Liver (tissue), 9 donors: Measurements from ENCODE around the gene CDH15. TPM values are rescaled to one million over a fixed set of nuclear protein-coding genes. Genes with fewer than 3 reads are reported as not detected.

Experiments
- DNase-seq: peaks from one replicate; pipeline ENCODE4 v3.0.0-alpha.2; 2017; ENCODE audit warnings: low spot score
- H3K27ac ChIP-seq, 2 donors: one replicate each; pipeline ENCODE4 v1.7.0; 2013; ENCODE audit warnings: inconsistent platforms in 2 of 2, low read length in 2 of 2, control low read depth in 1 of 2, low read depth in 1 of 2, mild to moderate bottlenecking in 1 of 2
- H3K27me3 ChIP-seq, 4 donors: one replicate each; pipeline versions ENCODE4 v1.6.1 to v1.7.0; 2013; ENCODE audit warnings: low read length in 3 of 4, inconsistent platforms in 1 of 4, mild to moderate bottlenecking in 1 of 4, moderate library complexity in 1 of 4; ENCODE audit not compliant: control insufficient read depth in 4 of 4, insufficient read depth in 4 of 4
- H3K36me3 ChIP-seq, 4 donors: one replicate each; pipeline versions ENCODE4 v1.6.1 to v1.7.0; 2013; ENCODE audit warnings: low read length in 3 of 4, mild to moderate bottlenecking in 3 of 4, low read depth in 1 of 4, moderate library complexity in 1 of 4; ENCODE audit not compliant: control insufficient read depth in 4 of 4, insufficient read depth in 3 of 4
- H3K4me1 ChIP-seq, 4 donors: one replicate each; pipeline versions ENCODE4 v1.6.1 to v1.7.0; 2013; ENCODE audit warnings: low read length in 3 of 4, mild to moderate bottlenecking in 3 of 4, moderate library complexity in 1 of 4; ENCODE audit not compliant: control insufficient read depth in 4 of 4, insufficient read depth in 4 of 4
- H3K4me3 ChIP-seq, 3 donors: one replicate each; pipeline versions ENCODE4 v1.6.1 to v1.7.0; 2013; ENCODE audit warnings: low read length in 3 of 3, control low read depth in 1 of 3, low read depth in 1 of 3, mild to moderate bottlenecking in 1 of 3
- H3K9ac ChIP-seq, 2 donors: one replicate each; pipeline ENCODE4 v1.7.0; 2013; ENCODE audit warnings: low read length in 2 of 2, mild to moderate bottlenecking in 2 of 2, moderate library complexity in 2 of 2, control low read depth in 1 of 2, low read depth in 1 of 2
- H3K9me3 ChIP-seq, 4 donors: one replicate each; pipeline versions ENCODE4 v1.6.1 to v1.7.0; 2013; ENCODE audit warnings: low read length in 3 of 4; ENCODE audit not compliant: control insufficient read depth in 4 of 4
- EGR1 ChIP-seq, 2 donors: IDR thresholded peaks; 2 replicates each; pipeline ENCODE4 v1.6.1; 2016 to 2018; ENCODE audit warnings: antibody characterized with exemption in 2 of 2, low read depth in 2 of 2
- FOXA1 ChIP-seq: IDR thresholded peaks from 2 replicates; pipeline ENCODE4 v1.6.1; 2016; ENCODE audit warnings: antibody characterized with exemption
- FOXA2 ChIP-seq: IDR thresholded peaks from 2 replicates; pipeline ENCODE4 v1.6.1; 2016; ENCODE audit warnings: antibody characterized with exemption
- GABPA ChIP-seq, 2 donors: IDR thresholded peaks in 1 of 2; conservative IDR thresholded peaks in 1 of 2; 2 replicates each; pipeline ENCODE4 v1.6.1; 2016; ENCODE audit warnings: antibody characterized with exemption in 2 of 2, mild to moderate bottlenecking in 1 of 2, moderate library complexity in 1 of 2
- HNF4A ChIP-seq, 2 donors: conservative IDR thresholded peaks; 2 replicates each; pipeline ENCODE4 v1.6.1; 2016; ENCODE audit warnings: antibody characterized with exemption in 2 of 2, mild to moderate bottlenecking in 2 of 2
- HNF4G ChIP-seq: IDR thresholded peaks from 2 replicates; pipeline ENCODE4 v1.6.1; 2016; ENCODE audit warnings: antibody characterized with exemption
- JUND ChIP-seq, 2 donors: IDR thresholded peaks; 2 replicates each; pipeline ENCODE4 v1.6.1; 2016; ENCODE audit warnings: antibody characterized with exemption in 2 of 2
- MAX ChIP-seq: IDR thresholded peaks from 2 replicates; pipeline ENCODE4 v1.6.1; 2016; ENCODE audit warnings: antibody characterized with exemption
- NR2F2 ChIP-seq: IDR thresholded peaks from 2 replicates; pipeline ENCODE4 v1.6.1; 2016; ENCODE audit warnings: antibody characterized with exemption
- RAD21 ChIP-seq, 2 donors: IDR thresholded peaks; 2 replicates each; pipeline ENCODE4 v1.6.1; 2016; ENCODE audit warnings: antibody characterized with exemption in 2 of 2, mild to moderate bottlenecking in 2 of 2
- SP1 ChIP-seq: IDR thresholded peaks from 2 replicates; pipeline ENCODE4 v1.6.1; 2018; ENCODE audit warnings: antibody characterized with exemption, mild to moderate bottlenecking
- TAF1 ChIP-seq: conservative IDR thresholded peaks from 2 replicates; pipeline ENCODE4 v1.6.1; 2016; ENCODE audit warnings: antibody characterized with exemption, mild to moderate bottlenecking
- YY1 ChIP-seq: IDR thresholded peaks from 2 replicates; pipeline ENCODE4 v1.6.1; 2016; ENCODE audit warnings: antibody characterized with exemption, mild to moderate bottlenecking
- ZBTB33 ChIP-seq: IDR thresholded peaks from 2 replicates; pipeline ENCODE4 v1.6.1; 2016; ENCODE audit warnings: antibody characterized with exemption
- WGBS: extraction: QIAGEN DNeasy Blood & Tissue Kit; methylation state at CpG from one replicate; pipeline ENCODE4 v1.1.7; 2013; 5-methylcytosine and 5-hydroxymethylcytosine counted together
- polyA plus RNA-seq, 2 donors: library from polyadenylated mRNA; stranded (reverse) in 1 of 2; unstranded in 1 of 2; fragments of 200-250 nt in 1 of 2; fragments of >200 nt in 1 of 2; fragmentation: Nextera tagmentation in 1 of 2; extraction: Ambion mirVana in 1 of 2; gene quantifications; one replicate each; pipeline versions ENCODE4 v1.2.1 to v1.2.3, GENCODE V29; 2013 to 2015
- total RNA-seq, 2 donors: library from RNA; depleted of rRNA; stranded (reverse); fragments of >200 nt; gene quantifications; one replicate each; pipeline ENCODE4 v1.2.3, GENCODE V29; 2014
- TF ChIP-seq, protein P1 (sequence below): IDR thresholded peaks from 2 replicates; pipeline ENCODE4 v1.6.1; 2016; ENCODE audit warnings: antibody characterized with exemption
- TF ChIP-seq, protein P2 (sequence below): IDR thresholded peaks from 2 replicates; pipeline ENCODE4 v1.6.1; 2016; ENCODE audit warnings: antibody characterized with exemption, mild to moderate bottlenecking
- TF ChIP-seq, protein P3 (sequence below): fragments of 150-350 bp; IDR thresholded peaks from 2 replicates; pipeline ENCODE4 v1.5.1; 2017; ENCODE audit warnings: improper control_type of control experiment, low read depth, low read length; ENCODE audit not compliant: missing input control
- donor health status: healthy.
- donor health status: healthy.
- donor health status: healthy.
- donor health status: healthy.
- donor health status: healthy.

The CDH15 gene
- total and polyA plus RNA-seq, 4 donors = 0.12 TPM; not detected in 3

DNA sequence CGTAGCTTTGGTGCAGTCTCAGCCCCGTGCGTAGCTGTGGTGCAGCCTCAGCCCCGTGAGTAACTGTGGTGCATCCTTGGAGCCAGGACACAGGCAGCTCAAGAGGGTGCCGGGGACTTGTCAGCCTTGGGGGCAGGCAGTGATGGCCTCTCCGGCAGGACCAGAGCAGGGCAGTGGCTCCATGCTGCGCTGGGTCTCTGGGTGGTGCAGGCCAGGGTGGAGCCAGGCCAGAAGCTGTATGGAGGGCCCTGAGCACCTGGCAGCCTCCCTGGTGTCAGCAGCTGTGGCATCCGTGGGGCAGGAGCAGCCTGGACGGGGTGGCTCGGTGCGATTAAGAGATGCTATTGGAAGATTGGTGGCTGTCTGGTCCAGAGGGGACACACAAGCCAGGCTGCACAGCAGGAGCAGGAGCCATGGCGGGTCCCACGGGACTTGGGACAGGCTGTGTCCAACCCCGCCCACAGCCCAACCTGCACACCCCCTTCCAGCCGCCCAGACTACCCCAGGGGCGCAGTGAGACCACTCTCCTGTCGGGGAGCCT is 28.3 kb upstream of the CDH15 start:
- H3K36me3 ChIP-seq = peaks cover 2 to 34% (median 6%) of the 10 kb centered on the region in 4 donors
- 95% methylated on average over 17 of the region's 17 CpGs for WGBS
- no peaks in the 10 kb centered on the region for H3K27me3 ChIP-seq
- TF ChIP-seq, protein P1, sequence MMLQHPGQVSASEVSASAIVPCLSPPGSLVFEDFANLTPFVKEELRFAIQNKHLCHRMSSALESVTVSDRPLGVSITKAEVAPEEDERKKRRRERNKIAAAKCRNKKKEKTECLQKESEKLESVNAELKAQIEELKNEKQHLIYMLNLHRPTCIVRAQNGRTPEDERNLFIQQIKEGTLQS = no peak
- no peak for TF ChIP-seq GABPA (IDR thresholded peaks at IDR 0.05 in 1 of 2, conservative IDR thresholded peaks at IDR 0.05 in 1 of 2)
- TF ChIP-seq EGR1 (IDR thresholded peaks at IDR 0.05; ENCODE audit: low read depth in 2 of 2) = no peak
- no peak for TF ChIP-seq RAD21 (IDR thresholded peaks at IDR 0.05)
- no peak for TF ChIP-seq NR2F2
- TF ChIP-seq, protein P2, sequence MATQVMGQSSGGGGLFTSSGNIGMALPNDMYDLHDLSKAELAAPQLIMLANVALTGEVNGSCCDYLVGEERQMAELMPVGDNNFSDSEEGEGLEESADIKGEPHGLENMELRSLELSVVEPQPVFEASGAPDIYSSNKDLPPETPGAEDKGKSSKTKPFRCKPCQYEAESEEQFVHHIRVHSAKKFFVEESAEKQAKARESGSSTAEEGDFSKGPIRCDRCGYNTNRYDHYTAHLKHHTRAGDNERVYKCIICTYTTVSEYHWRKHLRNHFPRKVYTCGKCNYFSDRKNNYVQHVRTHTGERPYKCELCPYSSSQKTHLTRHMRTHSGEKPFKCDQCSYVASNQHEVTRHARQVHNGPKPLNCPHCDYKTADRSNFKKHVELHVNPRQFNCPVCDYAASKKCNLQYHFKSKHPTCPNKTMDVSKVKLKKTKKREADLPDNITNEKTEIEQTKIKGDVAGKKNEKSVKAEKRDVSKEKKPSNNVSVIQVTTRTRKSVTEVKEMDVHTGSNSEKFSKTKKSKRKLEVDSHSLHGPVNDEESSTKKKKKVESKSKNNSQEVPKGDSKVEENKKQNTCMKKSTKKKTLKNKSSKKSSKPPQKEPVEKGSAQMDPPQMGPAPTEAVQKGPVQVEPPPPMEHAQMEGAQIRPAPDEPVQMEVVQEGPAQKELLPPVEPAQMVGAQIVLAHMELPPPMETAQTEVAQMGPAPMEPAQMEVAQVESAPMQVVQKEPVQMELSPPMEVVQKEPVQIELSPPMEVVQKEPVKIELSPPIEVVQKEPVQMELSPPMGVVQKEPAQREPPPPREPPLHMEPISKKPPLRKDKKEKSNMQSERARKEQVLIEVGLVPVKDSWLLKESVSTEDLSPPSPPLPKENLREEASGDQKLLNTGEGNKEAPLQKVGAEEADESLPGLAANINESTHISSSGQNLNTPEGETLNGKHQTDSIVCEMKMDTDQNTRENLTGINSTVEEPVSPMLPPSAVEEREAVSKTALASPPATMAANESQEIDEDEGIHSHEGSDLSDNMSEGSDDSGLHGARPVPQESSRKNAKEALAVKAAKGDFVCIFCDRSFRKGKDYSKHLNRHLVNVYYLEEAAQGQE = no peak
- TF ChIP-seq ZBTB33 = no peak
- TF ChIP-seq MAX = no peak
- TF ChIP-seq SP1 = no peak
- TF ChIP-seq FOXA2 = no peak
- TF ChIP-seq HNF4G = no peak
- TF ChIP-seq, protein P3, sequence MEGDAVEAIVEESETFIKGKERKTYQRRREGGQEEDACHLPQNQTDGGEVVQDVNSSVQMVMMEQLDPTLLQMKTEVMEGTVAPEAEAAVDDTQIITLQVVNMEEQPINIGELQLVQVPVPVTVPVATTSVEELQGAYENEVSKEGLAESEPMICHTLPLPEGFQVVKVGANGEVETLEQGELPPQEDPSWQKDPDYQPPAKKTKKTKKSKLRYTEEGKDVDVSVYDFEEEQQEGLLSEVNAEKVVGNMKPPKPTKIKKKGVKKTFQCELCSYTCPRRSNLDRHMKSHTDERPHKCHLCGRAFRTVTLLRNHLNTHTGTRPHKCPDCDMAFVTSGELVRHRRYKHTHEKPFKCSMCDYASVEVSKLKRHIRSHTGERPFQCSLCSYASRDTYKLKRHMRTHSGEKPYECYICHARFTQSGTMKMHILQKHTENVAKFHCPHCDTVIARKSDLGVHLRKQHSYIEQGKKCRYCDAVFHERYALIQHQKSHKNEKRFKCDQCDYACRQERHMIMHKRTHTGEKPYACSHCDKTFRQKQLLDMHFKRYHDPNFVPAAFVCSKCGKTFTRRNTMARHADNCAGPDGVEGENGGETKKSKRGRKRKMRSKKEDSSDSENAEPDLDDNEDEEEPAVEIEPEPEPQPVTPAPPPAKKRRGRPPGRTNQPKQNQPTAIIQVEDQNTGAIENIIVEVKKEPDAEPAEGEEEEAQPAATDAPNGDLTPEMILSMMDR = no peak
- DNase-seq = no peak
- no peak overlapping the region for H3K4me3 ChIP-seq
- peaks cover 0 to under 1% (median under 1%) of the 10 kb centered on the region in 4 donors for H3K9me3 ChIP-seq
- no peak overlapping the region for H3K9ac ChIP-seq
- no peak overlapping the region for H3K27ac ChIP-seq
- no peaks in the 10 kb centered on the region for H3K4me1 ChIP-seq

GRCh38 chr16:89143911-89144675 is 27.5 kb upstream of the CDH15 start:
- no peak overlapping the region for H3K27ac ChIP-seq
- H3K27me3 ChIP-seq = no peaks in the 10 kb centered on the region
- peaks cover 2 to 36% (median 10%) of the 10 kb centered on the region in 4 donors for H3K36me3 ChIP-seq
- no peaks in the 10 kb centered on the region for H3K4me1 ChIP-seq
- WGBS = 96% methylated on average over 22 of the region's 22 CpGs
- no peak overlapping the region for H3K9ac ChIP-seq
- DNase-seq = no peak
- no peak overlapping the region for H3K4me3 ChIP-seq
- peaks cover 0 to 8% (median 3%) of the 10 kb centered on the region in 4 donors for H3K9me3 ChIP-seq
- TF ChIP-seq, protein P2 = no peak
- no peak for TF ChIP-seq FOXA1
- TF ChIP-seq MAX = no peak
- TF ChIP-seq GABPA (IDR thresholded peaks at IDR 0.05 in 1 of 2, conservative IDR thresholded peaks at IDR 0.05 in 1 of 2) = no peak
- TF ChIP-seq EGR1 (IDR thresholded peaks at IDR 0.05; ENCODE audit: low read depth in 2 of 2) = no peak
- TF ChIP-seq YY1 = no peak
- TF ChIP-seq, protein P1 = no peak
- no peak for TF ChIP-seq SP1
- no peak for TF ChIP-seq HNF4A (conservative IDR thresholded peaks at IDR 0.05)
- no peak for TF ChIP-seq RAD21 (IDR thresholded peaks at IDR 0.05)
- no peak for TF ChIP-seq NR2F2
- TF ChIP-seq TAF1 = no peak
- no peak for TF ChIP-seq JUND (IDR thresholded peaks at IDR 0.05)
